ENCODE results near the gene CA9. TPM values are rescaled to one million over a fixed set of nuclear protein-coding genes. Genes with fewer than 3 reads are reported as not detected.
A peak's percentile ranks its signal among the peaks of the same experiment; 100 is the strongest.

Gene CA9
- total RNA-seq, 1 donor, result 0.81 TPM

DNA sequence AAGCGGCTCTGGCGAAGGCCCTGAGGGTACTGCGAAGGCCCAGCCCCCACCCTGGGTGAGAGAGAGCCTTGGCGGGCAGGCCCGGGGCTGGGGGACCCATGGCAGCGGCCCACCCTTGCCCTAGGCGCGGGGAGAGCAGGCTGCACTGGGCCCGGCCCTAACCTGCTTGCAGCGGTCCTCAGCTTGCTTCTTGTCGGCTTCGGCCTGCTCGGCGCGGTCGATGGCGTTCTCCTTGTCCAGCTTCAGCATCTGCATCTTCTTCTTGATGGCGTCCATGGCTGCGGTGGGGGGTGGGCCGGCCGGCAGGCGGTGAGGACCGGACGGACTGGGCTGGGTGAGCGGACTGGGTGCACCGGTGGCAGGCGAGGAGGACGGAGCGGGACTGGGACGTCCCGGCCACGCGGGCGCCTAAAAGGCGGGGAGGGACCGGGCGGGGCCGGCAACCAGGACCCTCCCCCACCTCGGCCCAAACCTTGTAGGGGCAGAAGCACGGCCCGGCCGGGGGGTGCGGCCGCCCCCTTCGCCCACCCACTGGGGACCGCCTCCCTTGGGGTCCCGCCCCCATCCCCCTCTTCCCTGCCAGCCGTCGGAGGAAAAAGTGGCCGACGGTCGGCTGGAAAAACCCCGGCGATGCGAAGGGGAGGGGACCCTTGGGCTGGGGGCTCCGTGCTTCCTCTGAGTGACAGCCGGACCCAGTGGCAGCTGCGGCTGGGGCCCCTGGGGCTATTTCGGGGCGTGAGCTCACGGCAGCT, 16.0 kb downstream of the CA9 start, which contains the start of gene TPM2:
Gene TPM2 (minus strand): TSS at position 384 of the 752 bp plus-strand sequence. CDS start 108 bp downstream, at position 276.
- DNase-seq (ENCODE audit: low read depth in 2 of 3, low spot score in 2 of 3), result no peak

DNA sequence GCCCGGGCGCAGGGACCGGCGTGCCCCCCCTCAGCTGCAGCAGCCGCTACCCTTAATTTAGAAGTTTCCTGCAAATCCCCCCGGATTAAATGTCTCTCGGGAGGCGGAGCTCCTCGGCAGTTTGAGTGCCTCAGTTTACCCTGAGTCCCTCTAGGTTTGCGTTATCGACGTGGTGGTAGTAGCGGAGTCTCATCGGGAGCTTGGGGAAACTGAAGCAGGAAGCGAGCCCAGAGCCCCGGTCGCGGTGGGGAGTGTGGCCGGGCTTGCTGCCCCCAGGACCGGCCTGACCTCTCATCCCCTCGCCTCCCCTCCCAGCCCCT, 16.5 kb downstream of the CA9 start:
- DNase-seq (ENCODE audit: low read depth in 2 of 3, low spot score in 2 of 3), result no peak

DNA sequence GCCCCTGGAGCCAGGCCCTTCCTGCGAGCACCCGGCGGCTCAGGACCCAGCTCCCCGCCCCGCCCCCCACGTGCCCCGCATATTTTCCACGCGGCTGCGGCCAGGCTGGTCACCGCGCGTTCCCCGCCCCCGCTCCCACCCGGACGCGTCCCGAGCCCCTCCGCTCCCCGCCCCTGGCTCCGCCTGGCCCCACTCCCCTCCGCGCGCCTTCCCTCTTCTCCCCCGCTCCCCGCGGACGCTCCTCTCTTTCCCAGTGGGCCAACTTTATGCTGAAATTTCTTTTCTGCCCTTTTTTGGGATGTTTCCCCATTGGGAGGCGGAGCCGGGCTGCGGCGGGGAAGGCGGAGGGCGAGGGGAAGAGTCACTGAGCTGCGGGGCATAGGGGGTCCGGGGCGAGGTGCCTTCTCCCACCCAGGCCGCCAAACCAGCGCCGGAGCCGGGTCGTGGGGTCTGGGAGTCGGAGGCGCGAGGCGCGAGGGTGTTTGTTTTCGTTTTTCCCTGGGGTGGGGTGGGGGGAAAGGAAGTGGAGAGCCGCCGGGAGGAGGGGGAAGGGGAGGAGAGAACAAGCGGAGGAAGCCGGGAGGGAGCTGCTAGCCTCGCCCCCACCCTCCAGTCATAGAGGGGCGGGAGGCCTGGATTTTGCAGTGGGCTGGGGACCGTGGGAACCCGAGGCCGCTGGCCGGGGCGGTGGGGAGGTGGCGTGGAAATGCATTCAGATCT, 17.0 kb downstream of the CA9 start:
- peak in 2 of 3 donors; percentile 21 to 39 for DNase-seq (ENCODE audit: low read depth in 2 of 3, low spot score in 2 of 3)

DNA sequence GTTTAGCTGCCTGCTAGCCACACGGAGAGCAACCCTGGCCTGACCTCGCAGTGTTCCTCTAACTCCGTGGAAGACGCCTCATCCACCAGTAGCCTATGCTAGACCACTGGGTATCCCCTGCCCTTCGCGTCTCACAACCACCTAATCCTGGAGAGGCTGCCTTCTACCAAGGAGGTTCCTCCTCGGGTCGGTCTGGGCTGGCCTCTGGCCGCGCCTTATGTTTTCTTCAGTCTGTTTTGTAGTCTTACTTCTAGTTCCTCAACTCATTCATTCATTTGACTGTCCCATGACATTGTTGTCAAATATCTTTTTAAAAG, 17.6 kb downstream of the CA9 start:
- DNase-seq (ENCODE audit: low read depth in 2 of 3, low spot score in 2 of 3), result no peak

GRCh38 chr9:35691757-35692301, 18.1 kb downstream of the CA9 start:
- DNase-seq (ENCODE audit: low read depth in 2 of 3, low spot score in 2 of 3), result no peak

DNA sequence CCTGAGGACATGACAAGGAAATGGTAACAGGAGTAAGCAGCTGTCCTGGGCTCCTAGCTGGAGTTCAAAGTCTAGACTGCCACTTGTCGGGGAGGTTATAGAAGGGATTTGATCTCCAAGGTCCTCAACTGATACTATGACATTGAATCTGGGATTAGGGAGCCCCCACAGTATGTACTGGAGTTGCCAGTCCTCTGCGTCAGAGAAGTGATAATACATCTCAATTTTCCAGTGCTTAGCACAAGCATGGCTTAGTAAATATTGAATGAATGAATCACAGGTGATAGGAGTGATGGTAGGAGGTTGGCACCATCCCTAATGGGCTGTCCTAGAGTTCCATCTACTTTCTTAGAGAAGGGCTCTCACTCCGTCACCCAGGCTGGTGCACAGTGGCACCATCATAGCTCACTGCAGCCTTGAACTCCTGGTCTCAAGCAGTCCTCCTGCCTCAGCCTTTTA, 22.2 kb downstream of the CA9 start:
- DNase-seq (ENCODE audit: low read depth in 2 of 3, low spot score in 2 of 3), result no peak

DNA sequence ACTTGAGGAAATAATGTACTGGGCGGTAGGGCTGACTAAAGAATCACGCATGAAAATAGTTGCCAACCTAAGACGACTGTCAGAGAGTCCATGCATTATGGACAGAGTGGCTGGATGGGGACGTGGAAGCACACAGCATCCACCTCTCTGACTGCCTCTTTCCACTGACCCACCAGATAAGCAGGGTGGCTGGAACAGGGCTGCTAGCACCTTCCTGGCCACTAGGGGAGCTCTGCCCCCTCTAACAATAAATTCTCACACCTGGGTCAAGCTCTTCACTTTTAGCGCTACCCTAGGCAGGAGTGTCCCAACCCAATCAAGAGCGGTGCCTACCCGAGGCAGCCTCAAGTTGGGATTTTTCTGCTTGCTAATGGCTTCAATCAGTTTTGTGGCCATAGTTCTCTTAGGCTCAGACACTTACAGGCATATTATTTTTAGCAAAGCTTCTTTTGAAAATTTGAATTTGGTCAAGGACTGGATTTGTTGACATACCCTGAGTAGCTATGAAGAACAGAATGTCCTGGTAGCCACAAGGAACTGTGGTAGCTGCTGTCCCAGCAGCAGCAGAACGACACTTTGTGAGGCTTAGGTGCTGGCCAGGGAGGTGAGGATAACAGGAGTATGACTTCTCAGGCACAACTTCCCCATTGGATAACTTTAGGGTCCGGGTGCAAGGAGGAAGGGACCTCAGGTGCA, 22.9 kb downstream of the CA9 start:
- peak; percentile 26 to 51 (median 44) for DNase-seq (ENCODE audit: low read depth in 2 of 3, low spot score in 2 of 3)

DNA sequence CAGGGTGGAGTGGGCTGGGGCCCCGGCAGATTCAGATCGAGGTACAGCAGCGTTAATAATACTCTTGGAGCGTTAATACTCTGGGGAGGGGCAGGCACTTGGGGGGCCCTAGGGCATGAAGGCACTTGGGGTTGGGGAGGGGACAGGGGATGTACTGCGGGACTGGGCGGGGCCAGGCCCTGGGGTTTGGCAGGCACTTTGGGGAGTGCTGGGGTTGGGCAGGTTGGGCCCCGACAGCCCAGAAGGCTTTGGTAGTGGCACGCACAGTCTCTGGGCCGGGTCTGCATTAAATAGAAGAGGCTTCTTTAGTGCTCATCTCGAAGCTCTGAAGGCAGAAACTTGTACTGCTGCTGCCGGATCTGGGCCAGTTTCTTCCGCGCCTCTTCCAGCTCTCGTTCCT, 23.8 kb downstream of the CA9 start:
- no peak for DNase-seq (ENCODE audit: low read depth in 2 of 3, low spot score in 2 of 3)

GRCh38 chr9:35698231-35698630, 24.5 kb downstream of the CA9 start:
- no peak for DNase-seq (ENCODE audit: low read depth in 2 of 3, low spot score in 2 of 3)

- no peak for DNase-seq (ENCODE audit: low read depth in 2 of 3, low spot score in 2 of 3)
These were observed 26.3 kb downstream of the CA9 start for GRCh38 chr9:35700031-35700430.

DNA sequence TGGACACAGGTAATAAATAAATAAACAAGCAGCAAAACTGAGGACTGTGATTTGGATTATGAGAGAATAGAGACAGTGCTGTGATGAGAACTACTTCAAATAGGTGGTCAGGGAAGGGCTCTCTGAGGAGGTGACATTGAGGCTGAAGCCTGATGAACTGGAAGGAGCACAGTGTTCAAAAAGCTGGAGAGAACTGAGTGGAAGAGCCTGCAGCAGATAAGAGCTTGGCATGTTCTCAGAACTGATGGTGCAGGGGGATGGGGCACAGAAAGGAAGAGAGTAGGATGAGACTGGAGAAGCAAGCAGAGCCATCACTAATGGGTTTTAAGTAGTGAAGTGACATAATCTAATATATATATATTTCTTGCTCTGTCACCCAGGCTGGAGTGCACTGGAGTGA, 27.2 kb downstream of the CA9 start:
- no peak for DNase-seq (ENCODE audit: low read depth in 2 of 3, low spot score in 2 of 3)

DNA sequence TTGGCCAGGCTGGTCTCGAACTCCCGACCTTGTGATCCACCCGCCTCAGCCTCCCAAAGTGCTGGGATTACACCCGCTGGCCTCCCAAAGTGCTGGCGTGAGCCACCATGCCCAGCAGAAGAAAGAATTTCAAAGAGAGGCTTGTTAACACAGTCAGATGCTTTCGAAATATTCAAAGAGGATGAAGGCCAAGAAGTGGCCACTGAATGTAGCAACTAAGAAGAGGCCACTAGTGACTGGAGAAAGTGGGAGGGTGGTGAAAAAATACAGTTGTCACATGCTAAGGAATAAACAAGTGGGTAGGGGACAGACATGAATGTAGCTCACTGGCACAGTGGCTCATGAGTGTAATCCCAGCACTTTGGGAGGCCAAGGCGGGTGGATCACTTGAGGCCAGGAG, 29.0 kb downstream of the CA9 start:
- no peak for DNase-seq (ENCODE audit: low read depth in 2 of 3, low spot score in 2 of 3)

GRCh38 chr9:35703906-35704672, 30.4 kb downstream of the CA9 start:
- no peak for DNase-seq (ENCODE audit: low read depth in 2 of 3, low spot score in 2 of 3)

DNA sequence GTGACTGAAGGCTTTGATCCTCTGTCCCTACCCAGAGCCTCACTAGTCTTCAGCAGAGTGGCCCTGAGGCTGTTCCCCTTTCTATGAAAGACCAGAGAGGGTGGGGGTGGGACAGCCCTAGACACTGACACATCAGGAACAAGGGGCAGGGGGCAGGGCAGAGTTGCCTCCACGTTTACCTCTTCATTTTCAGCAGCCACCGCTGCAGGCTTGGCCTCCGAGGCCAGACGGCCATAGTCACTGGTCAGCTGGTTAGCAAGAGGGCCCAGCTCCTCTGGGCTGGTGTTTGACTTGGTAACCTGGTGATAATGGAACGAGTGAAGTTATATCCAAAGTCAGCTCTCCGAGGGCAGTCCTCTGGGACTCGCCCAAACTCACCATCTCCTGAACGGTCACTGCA, 31.6 kb downstream of the CA9 start:
- DNase-seq (ENCODE audit: low read depth in 2 of 3, low spot score in 2 of 3), result no peak

DNA sequence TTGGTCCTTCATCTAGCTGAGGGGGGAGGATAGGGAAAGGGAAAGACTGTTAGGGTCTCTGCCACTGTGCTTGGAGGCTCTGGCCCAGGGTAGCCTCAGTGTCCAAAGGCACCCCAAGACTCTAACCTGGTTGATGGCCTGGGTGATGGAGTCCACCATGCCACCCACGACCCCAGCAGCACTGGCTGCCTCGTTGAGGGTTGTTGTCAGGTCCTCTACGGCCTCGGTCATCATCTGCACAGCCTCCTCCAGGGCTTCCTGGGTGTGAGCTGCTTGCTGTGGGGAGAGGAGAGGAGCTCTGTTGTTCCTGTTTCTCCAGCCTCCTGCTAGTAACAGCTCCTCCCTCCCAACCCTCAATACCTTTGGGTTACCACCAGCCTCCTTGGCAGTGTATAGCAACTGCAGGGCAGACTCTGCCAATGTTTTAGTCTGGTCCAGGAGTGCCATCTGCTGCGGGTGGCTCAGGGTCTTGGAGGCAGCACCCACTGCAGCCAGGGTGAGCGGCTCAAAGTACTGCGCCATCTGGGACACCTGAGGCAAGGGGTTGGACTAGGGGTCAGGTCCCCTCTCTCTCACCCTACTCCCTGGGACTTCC, 32.2 kb downstream of the CA9 start:
- no peak for DNase-seq (ENCODE audit: low read depth in 2 of 3, low spot score in 2 of 3)

GRCh38 chr9:35706951-35707350, 33.2 kb downstream of the CA9 start:
- no peak for DNase-seq (ENCODE audit: low read depth in 2 of 3, low spot score in 2 of 3)

DNA sequence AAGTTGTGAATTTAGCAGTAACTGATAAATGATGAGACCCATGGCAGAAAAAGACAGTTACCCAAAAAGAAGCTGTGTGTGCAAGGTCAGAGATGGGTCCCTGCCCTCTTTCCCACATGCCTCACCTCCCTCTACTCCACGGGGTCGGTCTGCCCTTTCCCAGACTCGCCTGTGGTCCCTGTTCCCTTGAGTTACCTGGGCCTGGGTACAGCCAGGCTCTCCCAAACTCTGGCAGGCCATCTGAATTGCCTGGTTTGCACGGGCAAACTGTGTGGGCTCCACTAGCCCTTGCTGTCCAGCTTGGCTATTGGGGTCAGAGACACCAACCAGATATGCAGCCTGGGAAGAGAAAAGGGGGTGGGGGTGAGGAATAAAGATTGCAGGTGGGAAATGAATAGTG, 34.4 kb downstream of the CA9 start:
- DNase-seq (ENCODE audit: low read depth in 2 of 3, low spot score in 2 of 3), result no peak

DNA sequence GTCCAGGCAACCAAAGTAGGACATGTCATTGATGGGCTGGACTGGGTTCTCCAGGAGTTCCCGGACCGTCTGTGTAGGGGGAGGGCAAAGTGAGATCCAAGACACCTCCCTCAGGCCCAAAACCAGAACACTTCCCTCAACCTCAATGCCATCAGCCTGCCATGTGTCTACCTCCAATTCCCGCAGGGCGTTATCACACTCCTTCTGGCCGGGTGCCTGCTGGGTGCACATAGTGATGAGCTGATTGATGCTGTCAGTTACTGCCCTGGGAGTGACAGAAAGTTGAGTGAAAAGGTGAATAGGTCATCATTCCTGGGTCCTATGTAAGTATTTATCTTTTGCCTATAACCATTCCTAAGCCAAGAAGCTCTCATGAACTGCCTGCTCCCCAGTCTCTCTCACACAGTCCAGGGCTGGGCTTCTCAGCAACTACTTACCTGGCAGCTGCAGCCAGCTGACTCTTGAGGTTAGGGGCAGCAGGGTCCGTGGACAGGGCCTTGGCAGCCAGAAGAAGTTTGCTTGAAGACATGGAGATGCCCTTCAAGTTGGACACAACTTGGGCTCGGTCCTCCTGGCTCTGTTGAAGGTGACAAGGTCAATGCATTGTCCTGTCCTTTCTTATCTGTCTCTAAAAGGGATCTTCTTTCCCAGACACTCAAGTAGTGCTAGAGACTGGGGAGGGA, 37.2 kb downstream of the CA9 start:
- no peak for DNase-seq (ENCODE audit: low read depth in 2 of 3, low spot score in 2 of 3)

DNA sequence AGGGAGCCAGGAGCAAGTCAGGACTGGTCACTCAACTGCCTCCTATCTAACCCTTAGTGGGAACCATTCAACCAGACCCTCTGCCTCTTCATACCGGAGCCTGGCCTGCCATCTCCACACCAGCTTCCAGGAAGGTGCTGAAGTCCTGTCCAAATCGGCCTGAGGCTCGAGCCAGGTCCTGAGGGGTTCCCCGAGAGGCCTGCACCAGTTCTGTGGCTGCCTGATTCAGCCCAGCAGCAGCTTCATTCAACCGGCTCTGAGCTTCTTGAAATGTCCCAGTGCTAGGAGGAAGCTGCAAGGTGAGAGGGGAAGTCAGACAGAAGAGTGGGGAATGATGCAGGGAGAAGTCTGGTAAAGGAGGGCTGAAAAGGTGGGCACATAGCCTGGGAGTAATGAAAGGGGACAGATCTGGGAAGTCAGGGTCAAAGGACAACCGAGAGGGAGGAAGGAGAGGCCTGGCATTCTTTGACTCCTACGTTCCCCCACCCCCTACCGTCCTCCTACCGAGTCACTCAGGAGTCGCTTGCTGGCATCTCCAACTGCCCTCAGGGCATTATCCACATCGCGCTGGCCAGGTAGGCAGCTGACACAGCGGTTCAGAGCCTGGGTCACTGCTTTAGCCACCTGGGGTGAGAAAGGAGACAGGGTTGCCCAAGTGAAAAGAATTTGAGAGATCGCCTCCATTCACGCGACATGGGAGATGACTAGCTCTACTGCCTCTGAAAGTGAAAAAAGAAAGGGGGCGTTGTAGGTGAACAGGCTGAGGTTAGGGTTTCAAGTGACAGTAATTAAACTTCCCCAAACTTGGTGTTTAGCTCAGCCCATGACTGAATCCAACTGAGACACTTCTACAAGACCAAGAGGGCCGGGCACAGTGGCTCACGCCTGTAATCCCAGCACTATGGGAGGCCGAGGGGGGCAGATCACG, 38.0 kb downstream of the CA9 start:
- DNase-seq (ENCODE audit: low read depth in 2 of 3, low spot score in 2 of 3), result no peak

Data from hematopoietic multipotent progenitor cell (in vitro differentiated cells).